GM23338 (cell line): ENCODE measurements around the gene RUNX1. TPM values are rescaled to one million over a fixed set of nuclear protein-coding genes. Genes with fewer than 3 reads are reported as not detected.

Experiments
- ATAC-seq: fragments of 200-7000 bp; cut with Tn5 transposase; 3 replicates; pipeline ENCODE4 v1.9.1; 2020
- DNase-seq: peaks from one replicate; pipeline ENCODE4 v3.0.0-alpha.2; 2015; ENCODE audit warnings: low spot score
- H2AFZ ChIP-seq: fragments of 200-600 bp; sonication (generic); 2 replicates; pipeline ENCODE4 v1.8.0; 2016; ENCODE audit warnings: antibody characterized with exemption, mild to moderate bottlenecking, moderate library complexity
- H3F3A ChIP-seq: fragments of 200-600 bp; sonication (generic); replicated peaks from 2 replicates; pipeline ENCODE4 v1.8.0; 2017; ENCODE audit warnings: antibody characterized with exemption, mixed run types, low read depth
- H3K27ac ChIP-seq: fragments of 200-600 bp; sonication (generic); 2 replicates; pipeline ENCODE4 v1.6.1; 2016; ENCODE audit warnings: low read depth
- H3K27me3 ChIP-seq: fragments of 200-600 bp; sonication (generic); 2 replicates; pipeline ENCODE4 v1.8.0; 2016; ENCODE audit warnings: mild to moderate bottlenecking, mixed run types, moderate library complexity; ENCODE audit not compliant: insufficient read depth
- H3K36me3 ChIP-seq: fragments of 200-600 bp; sonication (generic); 2 replicates; pipeline ENCODE4 v1.8.0; 2016; ENCODE audit warnings: mild to moderate bottlenecking; ENCODE audit not compliant: insufficient read depth
- H3K4me1 ChIP-seq: fragments of 200-600 bp; sonication (generic); 2 replicates; pipeline ENCODE4 v1.8.0; 2016; ENCODE audit warnings: mild to moderate bottlenecking, moderate library complexity; ENCODE audit not compliant: insufficient read depth
- H3K4me2 ChIP-seq: fragments of 200-600 bp; sonication (generic); 2 replicates; pipeline ENCODE4 v1.7.1; 2017; ENCODE audit warnings: mixed run types
- H3K4me3 ChIP-seq: fragments of 200-600 bp; sonication (generic); 2 replicates; pipeline ENCODE4 v1.6.1; 2016; ENCODE audit warnings: mixed run types
- H3K79me2 ChIP-seq: fragments of 200-600 bp; sonication (generic); replicated peaks from 2 replicates; pipeline ENCODE4 v1.8.0; 2017; ENCODE audit warnings: mild to moderate bottlenecking; ENCODE audit not compliant: insufficient read depth
- H3K9me2 ChIP-seq: fragments of 200-600 bp; sonication (generic); 2 replicates; pipeline ENCODE4 v1.8.0; 2017; ENCODE audit not compliant: insufficient read depth
- H4K20me1 ChIP-seq: fragments of 200-600 bp; sonication (generic); replicated peaks from 2 replicates; pipeline ENCODE4 v1.8.0; 2017; ENCODE audit warnings: mild to moderate bottlenecking; ENCODE audit not compliant: insufficient read depth
- H3K27ac Mint-ChIP-seq: 2 replicates; pipeline ENCODE4 v1.8.0; 2020; ENCODE audit warnings: inconsistent platforms, mild to moderate bottlenecking, moderate library complexity, mixed read lengths
- H3K27me3 Mint-ChIP-seq: 3 replicates; pipeline ENCODE4 v1.8.0; 2022; ENCODE audit warnings: low read depth, mild to moderate bottlenecking, moderate library complexity, mixed read lengths, inconsistent platforms; ENCODE audit not compliant: insufficient read depth, poor library complexity
- H3K36me3 Mint-ChIP-seq: 3 replicates; pipeline ENCODE4 v1.8.0; 2021; ENCODE audit warnings: low read depth, mild to moderate bottlenecking, inconsistent platforms, moderate library complexity, mixed read lengths
- H3K4me1 Mint-ChIP-seq: 3 replicates; pipeline ENCODE4 v1.8.0; 2020; ENCODE audit warnings: mild to moderate bottlenecking, inconsistent platforms, mixed read lengths
- H3K4me3 Mint-ChIP-seq: 3 replicates; pipeline ENCODE4 v1.8.0; 2021; ENCODE audit warnings: moderate library complexity, mild to moderate bottlenecking, inconsistent platforms, mixed read lengths
- H3K9me3 Mint-ChIP-seq: 3 replicates; pipeline ENCODE4 v1.8.0; 2020; ENCODE audit warnings: moderate library complexity, mild to moderate bottlenecking, inconsistent platforms, mixed read lengths
- CREB1 ChIP-seq: fragments of 250-450 bp; sonication (Bioruptor Pico); IDR thresholded peaks from 2 replicates; pipeline ENCODE4 v1.5.0; 2020; ENCODE audit warnings: low read depth, mild to moderate bottlenecking, moderate library complexity
- EZH2 ChIP-seq: fragments of 200-600 bp; sonication (generic); IDR thresholded peaks from one replicate; pipeline ENCODE4 v1.8.0; 2017; ENCODE audit warnings: antibody characterized with exemption, mild to moderate bottlenecking, low read depth; ENCODE audit not compliant: unreplicated experiment
- JUNB ChIP-seq: IDR thresholded peaks from one replicate; pipeline ENCODE4 v1.6.1; 2016; ENCODE audit warnings: antibody characterized with exemption; ENCODE audit not compliant: unreplicated experiment
- NANOG ChIP-seq: IDR thresholded peaks from 2 replicates; pipeline ENCODE4 v1.6.1; 2016; ENCODE audit warnings: antibody characterized with exemption, borderline replicate concordance
- POLR2AphosphoS5 ChIP-seq: IDR thresholded peaks from 2 replicates; pipeline ENCODE4 v1.6.1; 2016; ENCODE audit warnings: antibody characterized with exemption, low read depth
- REST ChIP-seq: IDR thresholded peaks from one replicate; pipeline ENCODE4 v1.6.1; 2018; ENCODE audit warnings: antibody characterized with exemption; ENCODE audit not compliant: unreplicated experiment
- STAT1 ChIP-seq: IDR thresholded peaks from one replicate; pipeline ENCODE4 v1.6.1; 2016; ENCODE audit warnings: antibody characterized with exemption; ENCODE audit not compliant: unreplicated experiment
- ZNF114 ChIP-seq: fragments of 250-450 bp; sonication (Bioruptor Pico); IDR thresholded peaks from 2 replicates; pipeline ENCODE4 v1.5.0; 2020; ENCODE audit warnings: mild to moderate bottlenecking, moderate library complexity
- polyA plus RNA-seq: library from polyadenylated mRNA; unstranded; fragments of >200 nt; fragmentation: Nextera tagmentation; extraction: Ambion mirVana; gene quantifications from 2 replicates; pipeline ENCODE4 v1.2.1, GENCODE V29; 2016
- total RNA-seq: library from RNA; depleted of rRNA; stranded (reverse); fragments of >200 nt; shearing (Covaris generic); gene quantifications from 2 replicates; pipeline ENCODE4 v1.2.3, GENCODE V29; 2014
- TF ChIP-seq, protein P1 (sequence below), 2 experiments: fragments of 200-600 bp in 1 of 2; sonication (generic) in 1 of 2; conservative IDR thresholded peaks; 2 replicates each; pipeline versions ENCODE4 v1.5.1 to v1.6.1; 2016 to 2017; ENCODE audit warnings: antibody characterized with exemption in 2 of 2, low read depth in 2 of 2, mild to moderate bottlenecking in 2 of 2, moderate library complexity in 1 of 2
- TF ChIP-seq, protein P2 (sequence below): IDR thresholded peaks from 2 replicates; pipeline ENCODE4 v1.6.1; 2016; ENCODE audit warnings: antibody characterized with exemption

RUNX1 gene
- total and polyA plus RNA-seq, 2 experiments from 2014 or later: 0.29 to 1.1 TPM

- TF ChIP-seq REST (no peak), STAT1 (no peak), POLR2AphosphoS5 (no peak), CREB1 (CRISPR knock-in tag) (no peak), NANOG (no peak), JUNB (no peak), EZH2 (no peak), ZNF114 (CRISPR knock-in tag) (no peak)
- TF ChIP-seq, protein P1, sequence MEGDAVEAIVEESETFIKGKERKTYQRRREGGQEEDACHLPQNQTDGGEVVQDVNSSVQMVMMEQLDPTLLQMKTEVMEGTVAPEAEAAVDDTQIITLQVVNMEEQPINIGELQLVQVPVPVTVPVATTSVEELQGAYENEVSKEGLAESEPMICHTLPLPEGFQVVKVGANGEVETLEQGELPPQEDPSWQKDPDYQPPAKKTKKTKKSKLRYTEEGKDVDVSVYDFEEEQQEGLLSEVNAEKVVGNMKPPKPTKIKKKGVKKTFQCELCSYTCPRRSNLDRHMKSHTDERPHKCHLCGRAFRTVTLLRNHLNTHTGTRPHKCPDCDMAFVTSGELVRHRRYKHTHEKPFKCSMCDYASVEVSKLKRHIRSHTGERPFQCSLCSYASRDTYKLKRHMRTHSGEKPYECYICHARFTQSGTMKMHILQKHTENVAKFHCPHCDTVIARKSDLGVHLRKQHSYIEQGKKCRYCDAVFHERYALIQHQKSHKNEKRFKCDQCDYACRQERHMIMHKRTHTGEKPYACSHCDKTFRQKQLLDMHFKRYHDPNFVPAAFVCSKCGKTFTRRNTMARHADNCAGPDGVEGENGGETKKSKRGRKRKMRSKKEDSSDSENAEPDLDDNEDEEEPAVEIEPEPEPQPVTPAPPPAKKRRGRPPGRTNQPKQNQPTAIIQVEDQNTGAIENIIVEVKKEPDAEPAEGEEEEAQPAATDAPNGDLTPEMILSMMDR (conservative IDR thresholded peaks at IDR 0.05; ENCODE audit: low read depth in 2 of 2): no peak
- TF ChIP-seq, protein P2, sequence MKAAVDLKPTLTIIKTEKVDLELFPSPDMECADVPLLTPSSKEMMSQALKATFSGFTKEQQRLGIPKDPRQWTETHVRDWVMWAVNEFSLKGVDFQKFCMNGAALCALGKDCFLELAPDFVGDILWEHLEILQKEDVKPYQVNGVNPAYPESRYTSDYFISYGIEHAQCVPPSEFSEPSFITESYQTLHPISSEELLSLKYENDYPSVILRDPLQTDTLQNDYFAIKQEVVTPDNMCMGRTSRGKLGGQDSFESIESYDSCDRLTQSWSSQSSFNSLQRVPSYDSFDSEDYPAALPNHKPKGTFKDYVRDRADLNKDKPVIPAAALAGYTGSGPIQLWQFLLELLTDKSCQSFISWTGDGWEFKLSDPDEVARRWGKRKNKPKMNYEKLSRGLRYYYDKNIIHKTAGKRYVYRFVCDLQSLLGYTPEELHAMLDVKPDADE: no peak
These were observed 179.6 kb downstream of the RUNX1 start (continued) for GRCh38 chr21:34869545-34869944.

DNA sequence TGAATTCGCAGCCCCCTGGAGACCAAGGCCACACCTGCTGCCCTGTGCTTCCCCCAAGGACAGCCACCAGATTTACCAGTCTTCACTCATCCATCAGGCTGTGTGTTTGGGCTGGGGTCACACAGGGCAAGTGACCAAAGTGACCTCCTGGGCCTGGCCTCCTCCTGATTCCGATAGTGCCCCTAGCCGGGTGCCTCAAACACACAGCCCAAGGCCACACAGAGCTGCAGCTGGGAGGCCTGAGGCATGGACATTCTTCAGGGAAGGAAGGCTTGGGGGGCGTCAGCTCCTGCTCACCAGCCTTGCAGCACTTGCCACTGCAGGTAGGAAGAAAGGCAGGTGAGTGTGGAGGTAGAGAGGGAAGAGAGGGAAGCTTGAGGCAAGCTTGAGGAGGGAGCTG, 181.3 kb downstream of the RUNX1 start:
- no peaks in the 10 kb centered on the region for H3K9me2 ChIP-seq
- H3K27me3 ChIP-seq: peaks cover 61% of the 10 kb centered on the region
- Mint-ChIP-seq H3K27ac (no peak overlapping the region), H3K9me3 (peaks cover 3% of the 10 kb centered on the region; the same call in 2 of the 3 replicates), H3K4me1 (peaks cover 36% of the 10 kb centered on the region), H3K27me3 (peaks cover 39% of the 10 kb centered on the region), H3K4me3 (no peak overlapping the region), H3K36me3 (no peaks in the 10 kb centered on the region)
- no peaks in the 10 kb centered on the region for H3K79me2 ChIP-seq
- peaks cover 13% of the 10 kb centered on the region for H4K20me1 ChIP-seq
- H3K36me3 ChIP-seq: no peaks in the 10 kb centered on the region
- DNase-seq: no peak
- H3F3A ChIP-seq: no peaks in the 10 kb centered on the region
- no peak for ATAC-seq
- H3K27ac ChIP-seq: no peak overlapping the region
- no peak overlapping the region for H3K4me3 ChIP-seq
- no peak overlapping the region for H2AFZ ChIP-seq
- no peak overlapping the region for H3K4me2 ChIP-seq
- peaks cover 7% of the 10 kb centered on the region for H3K4me1 ChIP-seq
- TF ChIP-seq, protein P1 (conservative IDR thresholded peaks at IDR 0.05; ENCODE audit: low read depth in 2 of 2): no peak
- TF ChIP-seq REST (no peak), STAT1 (no peak)
